HG03575 (cell line): ENCODE measurements around the gene IGSF10.
A peak's percentile ranks its signal among the peaks of the same experiment; 100 is the strongest.

Experiments used
- ATAC-seq: cut with Tn5 transposase; IDR thresholded peaks from one replicate; pipeline ENCODE4 v1.9.1; 2021; ENCODE audit not compliant: unreplicated experiment, insufficient number of reproducible peaks, low FRiP score; ENCODE audit errors: extremely low read depth

The IGSF10 gene

GRCh38 chr3:151430821-151431484 is 29.9 kb downstream of the IGSF10 start:
- no peak for ATAC-seq

DNA sequence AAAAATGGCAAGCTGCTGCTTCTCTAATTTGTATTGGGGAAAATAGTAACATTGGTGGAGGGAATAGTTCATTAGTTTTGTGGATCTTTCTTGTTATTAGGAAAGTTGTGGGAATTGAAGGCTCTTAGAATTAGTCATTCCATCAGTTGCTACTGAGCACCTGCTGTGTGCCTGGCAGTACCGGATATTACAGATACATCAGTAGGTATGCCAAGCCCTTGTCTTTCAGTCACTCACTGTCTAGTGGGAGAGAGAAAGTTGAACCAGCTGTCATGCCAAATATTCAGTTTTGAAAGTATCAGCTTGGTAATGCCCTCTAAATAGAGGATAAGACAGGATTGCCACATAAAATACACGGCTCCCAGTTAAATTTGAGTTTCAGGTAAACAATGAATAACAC is 32.5 kb downstream of the IGSF10 start:
- ATAC-seq = no peak

DNA sequence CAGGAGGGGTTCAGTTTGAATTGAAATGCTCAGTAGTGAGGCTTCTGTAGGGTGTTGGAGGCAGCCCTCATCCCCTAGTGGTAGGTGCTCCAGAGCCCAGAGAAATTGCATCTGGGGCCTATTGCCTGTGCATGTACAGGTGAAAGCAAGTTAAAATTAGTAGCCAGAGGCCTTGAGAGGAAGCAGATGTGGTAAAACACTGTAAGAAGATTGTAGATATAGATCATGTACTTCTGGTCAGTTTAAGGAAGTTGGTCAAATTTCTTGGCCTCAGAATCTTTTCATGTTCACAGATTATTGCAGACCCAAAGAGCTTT is 34.6 kb downstream of the IGSF10 start:
- peak; percentile 81 for ATAC-seq

GRCh38 chr3:151425627-151426340 is 35.1 kb downstream of the IGSF10 start:
- ATAC-seq = no peak

DNA sequence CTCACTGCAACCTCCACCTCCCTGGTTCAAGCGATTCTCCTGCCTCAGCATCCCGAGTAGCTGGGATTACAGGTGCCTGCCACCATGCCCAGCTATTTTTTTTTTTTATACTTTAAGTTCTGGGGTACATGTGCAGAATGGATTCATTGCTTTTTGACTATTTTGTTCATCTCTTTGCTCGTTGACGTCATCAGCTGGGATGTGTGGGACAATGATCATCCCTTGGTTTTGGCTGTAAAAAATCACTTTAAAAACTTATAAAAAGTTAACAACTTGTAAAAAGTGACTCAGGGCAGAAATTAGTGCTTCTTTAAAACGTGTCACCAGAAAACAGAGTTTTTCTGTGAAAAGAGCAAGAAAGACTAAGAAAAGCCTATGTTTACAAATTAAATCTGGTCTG is 37.8 kb downstream of the IGSF10 start:
- ATAC-seq = no peak

DNA sequence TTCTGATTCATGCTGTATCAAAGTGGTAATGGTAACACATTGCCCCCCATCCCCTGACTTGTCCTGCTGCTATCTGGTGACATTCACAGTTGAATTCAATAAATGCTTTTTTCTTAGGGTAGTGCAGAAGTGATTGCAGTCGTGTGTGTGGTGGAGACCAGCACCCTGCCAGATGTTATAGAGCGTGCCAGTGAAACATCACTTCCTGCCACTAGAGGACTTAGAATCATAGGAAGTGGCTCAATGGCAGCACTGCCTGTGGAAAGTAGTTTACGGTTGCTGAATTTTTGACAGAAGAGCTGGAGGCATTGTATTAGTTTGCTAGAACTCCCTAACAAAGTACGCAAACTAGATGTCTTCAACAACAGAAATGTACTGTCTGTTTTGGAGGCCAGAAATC is 38.9 kb downstream of the IGSF10 start:
- no peak for ATAC-seq

DNA sequence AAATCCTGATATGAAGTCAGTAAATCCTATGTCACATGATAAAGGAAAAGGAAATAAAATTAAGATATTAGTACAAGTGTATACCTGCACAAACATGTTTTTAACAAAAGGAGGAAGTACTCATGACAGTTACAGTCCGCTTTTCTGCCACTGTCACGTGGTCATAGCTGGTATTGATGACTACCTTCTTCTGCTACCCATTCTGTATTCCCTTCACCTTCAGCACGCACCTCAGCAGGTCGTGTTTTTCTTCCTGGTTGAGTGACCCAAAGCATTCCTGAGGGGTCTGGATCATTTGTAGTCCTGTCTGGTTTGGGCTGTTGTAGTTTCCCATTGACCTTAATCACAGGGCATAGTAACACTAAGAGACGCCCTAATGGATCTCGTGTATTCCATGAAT is 41.1 kb downstream of the IGSF10 start:
- no peak for ATAC-seq

DNA sequence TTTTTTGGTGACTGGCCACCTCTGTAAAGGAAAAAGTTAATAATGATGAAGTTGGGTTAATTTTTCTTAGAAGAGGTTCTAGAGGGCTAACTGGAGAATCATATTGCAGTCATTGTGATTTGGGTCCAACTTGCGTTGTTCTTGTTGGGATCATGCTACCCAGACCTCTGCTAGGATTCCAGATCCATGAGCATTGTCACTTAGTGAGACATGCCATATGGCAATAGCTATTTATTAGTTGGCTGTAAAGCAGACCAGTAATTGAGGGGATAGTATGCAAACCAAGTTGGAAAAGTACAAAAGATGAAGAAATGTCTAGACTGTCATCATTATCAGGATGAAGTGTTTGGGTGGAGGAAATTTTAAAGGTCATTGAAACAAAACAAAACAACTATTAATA is 45.6 kb downstream of the IGSF10 start:
- ATAC-seq = no peak

DNA sequence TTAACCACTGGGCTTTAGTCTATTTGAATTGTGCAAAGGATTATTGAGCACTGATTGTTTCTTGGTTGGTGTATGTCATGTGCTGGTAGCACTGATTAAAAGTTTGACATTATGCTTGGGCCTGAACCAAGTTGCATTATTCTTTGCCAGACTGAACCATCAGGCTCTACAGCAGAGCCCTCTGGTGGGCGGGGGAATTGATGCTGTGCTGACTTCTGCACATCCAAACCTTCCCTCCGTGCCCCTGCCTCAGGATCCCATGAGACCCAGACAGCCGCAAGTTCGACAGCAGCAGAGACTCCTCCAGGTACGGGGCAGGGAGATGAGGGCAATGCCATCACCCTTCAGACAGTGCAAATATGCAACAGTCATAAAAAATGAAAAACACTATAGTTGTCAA is 47.9 kb downstream of the IGSF10 start:
- ATAC-seq = no peak
